GM06990 (cell line): Measurements from ENCODE around the gene HSPA4.

Experiments used
- DNase-seq: peaks from one replicate; pipeline ENCODE4 v3.0.0-alpha.2; 2011; ENCODE audit not compliant: insufficient read length; ENCODE audit errors: extremely low read depth
- H3K27me3 ChIP-seq: replicated peaks from 2 replicates; pipeline ENCODE4 v1.6.0; 2011; ENCODE audit warnings: low read length; ENCODE audit not compliant: control insufficient read depth, insufficient read depth
- H3K36me3 ChIP-seq: 2 replicates; pipeline ENCODE4 v1.5.1; 2011; ENCODE audit warnings: low read length; ENCODE audit not compliant: control insufficient read depth, insufficient read depth
- H3K4me3 ChIP-seq: replicated peaks from 2 replicates; pipeline ENCODE4 v1.5.1; 2011; ENCODE audit warnings: low read depth, mild to moderate bottlenecking, control low read depth, low read length
- CTCF ChIP-seq: IDR thresholded peaks from 2 replicates; pipeline ENCODE4 v1.5.1; 2011; ENCODE audit warnings: low read length, control low read depth, mild to moderate bottlenecking, inconsistent platforms; ENCODE audit not compliant: insufficient read depth, poor library complexity, severe bottlenecking

The HSPA4 gene

GRCh38 chr5:133025804-133026663 is 25.8 kb upstream of the HSPA4 start, which contains the start of gene ZCCHC10:
TSS of gene ZCCHC10 (minus strand) at chr5:133026549. CDS start at chr5:133026537, 12 bp downstream.
- peak; percentile 91 for DNase-seq
- no peaks in the 10 kb centered on the region for H3K27me3 ChIP-seq
- H3K36me3 ChIP-seq: no peaks in the 10 kb centered on the region
- peak within 1 kb of the TSS; percentile 89 for H3K4me3 ChIP-seq
- TF ChIP-seq CTCF: no peak

GRCh38 chr5:133026664-133027153 is 25.1 kb upstream of the HSPA4 start:
- no peaks in the 10 kb centered on the region for H3K36me3 ChIP-seq
- H3K4me3 ChIP-seq: peak overlapping the region; percentile 89
- no peak for DNase-seq
- TF ChIP-seq CTCF: no peak
- no peaks in the 10 kb centered on the region for H3K27me3 ChIP-seq

- H3K4me3 ChIP-seq: no peak overlapping the region
- TF ChIP-seq CTCF: no peak
- no peak for DNase-seq
- no peaks in the 10 kb centered on the region for H3K27me3 ChIP-seq
- no peaks in the 10 kb centered on the region for H3K36me3 ChIP-seq
Observed at GRCh38 chr5:133029416-133029815, 22.4 kb upstream of the HSPA4 start.

GRCh38 chr5:133030343-133031005 is 21.3 kb upstream of the HSPA4 start:
- Histone ChIP-seq H3K4me3 (no peak overlapping the region), H3K27me3 (no peaks in the 10 kb centered on the region), H3K36me3 (no peaks in the 10 kb centered on the region)
- DNase-seq: no peak
- no peak for TF ChIP-seq CTCF

GRCh38 chr5:133032852-133033742 is 18.7 kb upstream of the HSPA4 start:
- no peaks in the 10 kb centered on the region for H3K27me3 ChIP-seq
- no peak for TF ChIP-seq CTCF
- no peak overlapping the region for H3K4me3 ChIP-seq
- no peaks in the 10 kb centered on the region for H3K36me3 ChIP-seq
- DNase-seq: peak; percentile 37
